NB4 (cell line): ENCODE measurements around the gene IQGAP3.

Experiments
- CTCF ChIP-seq: IDR thresholded peaks from one replicate; pipeline ENCODE4 v1.5.1; 2012; ENCODE audit warnings: low read depth, low read length
- MAX ChIP-seq: IDR thresholded peaks from 2 replicates; pipeline ENCODE4 v1.6.1; 2011; ENCODE audit warnings: low read depth, low read length
- MYC ChIP-seq: IDR thresholded peaks from 2 replicates; pipeline ENCODE4 v1.6.1; 2011; ENCODE audit warnings: low read depth, low read length
- POLR2A ChIP-seq: IDR thresholded peaks from 2 replicates; pipeline ENCODE4 v1.6.1; 2011; ENCODE audit warnings: mild to moderate bottlenecking; ENCODE audit not compliant: insufficient read length; ENCODE audit errors: extremely low read depth

GRCh38 chr1:156619582-156619955 lies 47.2 kb upstream of the IQGAP3 start:
- TF ChIP-seq CTCF (no peak), MYC (no peak), POLR2A (no peak), MAX (no peak)
